Ovary (tissue), 9 donors: ENCODE results near the gene RYR2. TPM values are rescaled to one million over a fixed set of nuclear protein-coding genes. Genes with fewer than 3 reads are reported as not detected.
"Not testable (repeated sequence)": the region's sequence is repeated elsewhere in the genome, so short reads cannot be mapped to it uniquely, and the experiment has no call there.

Experiments
- DNase-seq, 5 donors: peaks; one replicate each; pipeline ENCODE4 v3.0.0-alpha.2; 2019 to 2020
- H3K27ac ChIP-seq, 2 donors: fragments of 200-600 bp; one replicate each; pipeline versions ENCODE4 v1.5.1 to v1.8.0; 2019 to 2022
- H3K27me3 ChIP-seq: fragments of 200-600 bp; one replicate; pipeline ENCODE4 v1.8.0; 2022
- H3K36me3 ChIP-seq: fragments of 200-600 bp; sonication (generic); one replicate; pipeline ENCODE4 v1.5.1; 2019
- H3K4me1 ChIP-seq: one replicate; pipeline ENCODE4 v1.8.1; 2013; ENCODE audit warnings: mild to moderate bottlenecking, moderate library complexity; ENCODE audit not compliant: insufficient read depth
- H3K4me3 ChIP-seq: fragments of 200-600 bp; sonication (generic); one replicate; pipeline ENCODE4 v1.5.1; 2017
- H3K9me3 ChIP-seq, 2 donors: fragments of 200-600 bp in 1 of 2; sonication (generic) in 1 of 2; one replicate each; pipeline versions ENCODE4 v1.5.1 to v1.8.1; 2013 to 2019; ENCODE audit warnings: mild to moderate bottlenecking in 1 of 2, moderate library complexity in 1 of 2
- EP300 ChIP-seq: sonication (generic); formaldehyde crosslinking; IDR thresholded peaks from one replicate; pipeline ENCODE4 v1.6.1; 2017; ENCODE audit warnings: antibody characterized with exemption
- POLR2A ChIP-seq: fragments of 450-650 bp; IDR thresholded peaks from one replicate; pipeline ENCODE4 v1.6.1; 2017; ENCODE audit warnings: antibody characterized with exemption, mild to moderate bottlenecking, moderate library complexity
- WGBS, 3 donors: extraction: QIAGEN DNeasy Blood & Tissue Kit in 1 of 3; methylation state at CpG; one replicate each; pipeline versions ENCODE4 v1.1.5 to v1.1.7; 2013 to 2017; 5-methylcytosine and 5-hydroxymethylcytosine counted together
- intact Hi-C, 4 donors: fragments of 100-400 bp; cut with DNase I; formaldehyde crosslinking; loops; one replicate each; pipeline versions ENCODE4 v1.11.0 to v1.15.1; 2022 to 2023
- polyA plus RNA-seq, 2 donors: library from polyadenylated mRNA; stranded (reverse); fragments of 200-250 nt in 1 of 2; fragments of 350-450 nt in 1 of 2; fragmentation: Illumina TruSeq in 1 of 2; extraction: RNeasy Lipid Tissue Mini Kit (QIAGEN cat#74804) in 1 of 2; gene quantifications; one replicate each; pipeline ENCODE4 v1.2.3, GENCODE V29; 2013 to 2014
- total RNA-seq, 7 donors: library from RNA; depleted of rRNA in 2 of 7; stranded (reverse); fragments of >200 nt in 2 of 7; fragmentation: NEBNext Ultra II Directional in 3 of 7; extraction: Animal tissue kit (Norgen Biotek cat#: 25700) in 3 of 7; gene quantifications; one replicate each; pipeline versions ENCODE4 v1.1.0 to v1.2.4, GENCODE V29; 2016 to 2023
- TF ChIP-seq, protein P1 (sequence below), 3 donors: fragments of 450-650 bp in 2 of 3; fragments of 200-600 bp in 1 of 3; IDR thresholded peaks; one replicate each; pipeline versions ENCODE4 v1.5.1 to v1.8.0; 2016 to 2022; ENCODE audit warnings: antibody characterized with exemption in 3 of 3, mild to moderate bottlenecking in 1 of 3
- donor health status: DM: no; HTN: no; CAD: no; lungs with moderate emphysema.
- donor health status: DM: no; HTN: no; CAD: no.
- donor health status: Bipolar disorder and iron deficiency.
- donor health status: DM: yes; HTN: yes; CAD: no.
- donor health status: DM: no; HTN: no; CAD: no.
- donor health status: DM: yes; HTN: yes; CAD: no.

Gene RYR2
- total and polyA plus RNA-seq, 9 donors = 3.0 to 13.8 (median 5.4) TPM

DNA sequence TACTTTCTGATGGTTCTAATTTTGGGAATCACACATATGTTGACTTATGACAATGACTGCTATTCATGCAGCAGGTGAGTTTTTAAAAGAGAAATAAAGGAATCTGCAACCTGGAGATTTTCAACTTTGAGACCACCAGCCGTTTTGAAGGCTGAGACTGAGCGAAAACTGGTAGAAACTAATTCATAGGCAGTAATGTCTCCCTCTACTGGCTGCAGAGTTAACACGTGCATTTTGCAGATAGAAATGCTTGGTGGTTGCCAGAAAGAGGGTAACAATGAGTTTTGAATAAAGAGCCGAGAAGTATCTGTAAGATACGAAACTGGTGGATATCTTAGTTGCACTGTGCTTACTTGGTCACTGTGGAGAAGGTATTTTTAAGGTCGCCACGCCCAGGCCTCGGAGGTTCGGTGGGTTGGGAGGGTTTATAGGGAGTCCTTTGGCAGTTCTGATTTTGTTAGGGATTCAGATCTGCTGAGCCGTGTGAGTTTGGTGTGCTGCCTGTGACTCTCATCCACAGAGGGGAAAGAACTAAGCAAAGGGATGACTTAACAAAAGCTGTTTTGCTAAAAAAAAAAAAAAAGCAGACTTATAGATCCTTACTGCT lies 83.0 kb downstream of the RYR2 start:
- intact Hi-C loops = no loop called here
- TF ChIP-seq, protein P1, sequence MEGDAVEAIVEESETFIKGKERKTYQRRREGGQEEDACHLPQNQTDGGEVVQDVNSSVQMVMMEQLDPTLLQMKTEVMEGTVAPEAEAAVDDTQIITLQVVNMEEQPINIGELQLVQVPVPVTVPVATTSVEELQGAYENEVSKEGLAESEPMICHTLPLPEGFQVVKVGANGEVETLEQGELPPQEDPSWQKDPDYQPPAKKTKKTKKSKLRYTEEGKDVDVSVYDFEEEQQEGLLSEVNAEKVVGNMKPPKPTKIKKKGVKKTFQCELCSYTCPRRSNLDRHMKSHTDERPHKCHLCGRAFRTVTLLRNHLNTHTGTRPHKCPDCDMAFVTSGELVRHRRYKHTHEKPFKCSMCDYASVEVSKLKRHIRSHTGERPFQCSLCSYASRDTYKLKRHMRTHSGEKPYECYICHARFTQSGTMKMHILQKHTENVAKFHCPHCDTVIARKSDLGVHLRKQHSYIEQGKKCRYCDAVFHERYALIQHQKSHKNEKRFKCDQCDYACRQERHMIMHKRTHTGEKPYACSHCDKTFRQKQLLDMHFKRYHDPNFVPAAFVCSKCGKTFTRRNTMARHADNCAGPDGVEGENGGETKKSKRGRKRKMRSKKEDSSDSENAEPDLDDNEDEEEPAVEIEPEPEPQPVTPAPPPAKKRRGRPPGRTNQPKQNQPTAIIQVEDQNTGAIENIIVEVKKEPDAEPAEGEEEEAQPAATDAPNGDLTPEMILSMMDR (IDR thresholded peaks at IDR 0.05) = no peak
- no peak for TF ChIP-seq POLR2A
- no peak for TF ChIP-seq EP300
- no peak for DNase-seq
- Histone ChIP-seq H3K27ac (no peak overlapping the region), H3K9me3 (no peaks in the 10 kb centered on the region), H3K36me3 (no peaks in the 10 kb centered on the region), H3K4me1 (no peaks in the 10 kb centered on the region), H3K4me3 (no peak overlapping the region), H3K27me3 (no peaks in the 10 kb centered on the region)
- WGBS, 3 donors = 80 to 83% (median 81%) methylated on average over 10 of the region's 10 CpGs

DNA sequence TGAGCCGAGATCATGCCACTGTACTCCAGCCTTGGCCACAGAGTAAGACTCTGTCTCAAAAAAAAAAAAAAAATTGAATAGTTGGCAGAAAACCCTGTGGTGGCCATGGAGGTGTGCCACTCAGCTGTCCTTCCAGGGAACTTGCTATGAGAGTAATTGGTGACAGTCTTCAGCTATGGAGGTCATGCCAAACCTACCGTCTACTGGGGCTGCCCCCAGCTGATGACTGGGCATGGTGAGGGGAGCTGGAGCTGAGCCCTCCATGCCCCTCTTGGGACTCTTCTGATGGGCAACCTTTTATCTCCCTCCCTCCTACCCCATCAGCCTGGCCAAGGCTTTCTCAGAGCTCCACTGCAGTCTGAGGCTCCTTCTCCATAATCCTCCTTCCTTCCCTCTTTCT lies 84.2 kb downstream of the RYR2 start:
- Histone ChIP-seq H3K27ac (no peak overlapping the region), H3K4me3 (no peak overlapping the region), H3K27me3 (no peaks in the 10 kb centered on the region), H3K36me3 (no peaks in the 10 kb centered on the region), H3K4me1 (no peaks in the 10 kb centered on the region), H3K9me3 (no peaks in the 10 kb centered on the region)
- WGBS, 3 donors = 93 to 100% (median 99%) methylated on average over 2 of the region's 2 CpGs
- no peak for DNase-seq
- intact Hi-C loops = no loop called here
- TF ChIP-seq POLR2A (no peak), EP300 (no peak)
- TF ChIP-seq, protein P1 (IDR thresholded peaks at IDR 0.05) = no peak

DNA sequence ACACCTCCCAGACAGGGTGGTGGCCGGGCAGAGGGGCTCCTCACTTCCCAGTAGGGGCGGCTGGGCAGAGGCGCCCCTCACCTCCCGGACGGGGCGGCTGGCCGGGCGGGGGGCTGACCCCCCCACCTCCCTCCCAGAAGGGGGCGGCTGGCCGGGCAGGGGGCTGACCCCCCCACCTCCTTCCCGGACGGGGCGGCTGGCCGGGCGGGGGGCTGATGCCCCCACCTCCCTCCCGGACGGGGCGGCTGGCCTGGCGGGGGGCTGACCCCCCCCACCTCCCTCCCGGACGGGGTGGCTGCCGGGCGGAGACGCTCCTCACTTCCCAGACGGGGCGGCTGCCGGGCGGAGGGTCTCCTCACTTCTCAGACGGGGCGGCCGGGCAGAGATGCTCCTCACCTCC lies 85.3 kb downstream of the RYR2 start:
- H3K27ac ChIP-seq, H3K4me1 ChIP-seq, DNase-seq, H3K36me3 ChIP-seq, H3K4me3 ChIP-seq, H3K9me3 ChIP-seq, intact Hi-C loops, H3K27me3 ChIP-seq: not testable (repeated sequence)
- WGBS, 3 donors = 92 to 100% (median 97%) methylated on average over 8 to 18 of the region's 31 CpGs

DNA sequence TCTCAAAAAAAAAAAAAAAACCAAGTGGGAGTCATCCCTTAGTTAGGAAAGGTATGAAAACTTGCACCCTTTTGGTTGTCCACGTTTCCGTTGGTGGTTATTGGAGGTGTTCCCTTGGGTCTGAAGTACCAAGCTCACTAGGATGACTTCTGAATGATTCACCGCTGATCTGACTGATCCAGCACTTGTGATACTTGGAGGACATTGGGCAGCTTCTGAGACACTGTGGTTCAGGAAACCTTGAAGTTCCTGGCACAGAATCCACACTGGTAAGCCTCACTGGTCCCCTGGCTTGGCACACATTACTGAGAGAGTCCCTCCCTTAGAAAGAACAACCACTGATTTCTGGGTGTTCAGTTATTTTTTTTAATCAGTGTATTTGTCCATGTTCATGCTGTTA lies 91.9 kb downstream of the RYR2 start:
- H3K27me3 ChIP-seq = no peaks in the 10 kb centered on the region
- no peak overlapping the region for H3K27ac ChIP-seq
- 54 to 74% (median 56%) methylated on average over 3 of the region's 3 CpGs for WGBS, 3 donors
- no peak overlapping the region for H3K4me3 ChIP-seq
- TF ChIP-seq, protein P1 (IDR thresholded peaks at IDR 0.05) = no peak
- no peak for TF ChIP-seq EP300
- TF ChIP-seq POLR2A = no peak
- H3K9me3 ChIP-seq = no peaks in the 10 kb centered on the region
- H3K36me3 ChIP-seq = no peaks in the 10 kb centered on the region
- DNase-seq = no peak
- intact Hi-C loops = no loop called here
- H3K4me1 ChIP-seq = no peaks in the 10 kb centered on the region

DNA sequence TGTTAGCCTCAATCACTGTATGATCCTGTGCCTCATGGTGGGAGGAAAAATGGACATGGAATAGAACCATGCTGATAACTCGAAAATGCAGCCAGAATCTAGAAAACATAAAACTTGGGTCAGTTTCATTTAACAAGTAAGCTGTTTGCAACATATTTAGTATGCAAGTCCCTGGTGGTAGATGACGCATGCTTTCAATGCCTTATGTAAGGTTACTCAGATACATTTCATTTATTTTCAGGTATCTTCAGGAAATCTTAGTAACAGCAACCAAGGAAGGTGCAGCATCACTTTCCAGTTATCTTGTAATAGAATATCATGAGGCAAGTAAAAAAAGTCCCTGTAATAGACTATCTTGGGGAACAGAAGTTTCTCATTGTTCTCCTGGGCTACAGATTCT lies 92.9 kb downstream of the RYR2 start:
- no peaks in the 10 kb centered on the region for H3K4me1 ChIP-seq
- H3K36me3 ChIP-seq = no peaks in the 10 kb centered on the region
- no peaks in the 10 kb centered on the region for H3K9me3 ChIP-seq
- TF ChIP-seq EP300 = no peak
- TF ChIP-seq POLR2A = no peak
- TF ChIP-seq, protein P1 (IDR thresholded peaks at IDR 0.05) = no peak
- H3K4me3 ChIP-seq = no peak overlapping the region
- intact Hi-C loops = no loop called here
- no peak overlapping the region for H3K27ac ChIP-seq
- WGBS, 3 donors = 86 to 90% (median 89%) methylated on average over 2 of the region's 2 CpGs
- DNase-seq = no peak
- H3K27me3 ChIP-seq = no peaks in the 10 kb centered on the region
